ENCODE data around the gene BPIFA2.
"Not testable (repeated sequence)": the region's sequence is repeated elsewhere in the genome, so short reads cannot be mapped to it uniquely, and the experiment has no call there.

The BPIFA2 gene

GRCh38 chr20:33162313-33162712, 5.6 kb upstream of the BPIFA2 start:
- no peak for DNase-seq (ENCODE audit: low spot score)

GRCh38 chr20:33162753-33163152, 5.2 kb upstream of the BPIFA2 start:
- DNase-seq (ENCODE audit: low spot score) = peak; percentile 43

GRCh38 chr20:33163856-33164762, 3.9 kb upstream of the BPIFA2 start:
- DNase-seq (ENCODE audit: low spot score) = no peak

GRCh38 chr20:33164763-33165095, 3.2 kb upstream of the BPIFA2 start:
- DNase-seq (ENCODE audit: low spot score) = no peak

GRCh38 chr20:33165416-33166055, 2.4 kb upstream of the BPIFA2 start:
- DNase-seq (ENCODE audit: low spot score) = no peak

GRCh38 chr20:33166533-33167113, 1.3 kb upstream of the BPIFA2 start:
- DNase-seq (ENCODE audit: low spot score) = no peak

GRCh38 chr20:33169176-33169794, 1.3 kb downstream of the BPIFA2 start:
- peak; percentile 56 for DNase-seq (ENCODE audit: low spot score)

GRCh38 chr20:33172781-33173180, 4.8 kb downstream of the BPIFA2 start:
- no peak for DNase-seq (ENCODE audit: low spot score)

GRCh38 chr20:33175123-33175522, 7.2 kb downstream of the BPIFA2 start:
- no peak for DNase-seq (ENCODE audit: low spot score)

- no peak for DNase-seq (ENCODE audit: low spot score)
Observed at GRCh38 chr20:33176101-33176500, 8.1 kb downstream of the BPIFA2 start.

GRCh38 chr20:33177866-33178265, 9.9 kb downstream of the BPIFA2 start:
- DNase-seq (ENCODE audit: low spot score) = no peak

GRCh38 chr20:33178726-33179125, 10.8 kb downstream of the BPIFA2 start:
- no peak for DNase-seq (ENCODE audit: low spot score)

- no peak for DNase-seq (ENCODE audit: low spot score)
Observed at GRCh38 chr20:33180169-33180568, 12.2 kb downstream of the BPIFA2 start.

GRCh38 chr20:33181482-33182093, 13.6 kb downstream of the BPIFA2 start:
- DNase-seq (ENCODE audit: low spot score) = no peak

GRCh38 chr20:33183312-33183711, 15.4 kb downstream of the BPIFA2 start:
- peak; percentile 56 for DNase-seq (ENCODE audit: low spot score)

- not testable (repeated sequence) for DNase-seq (ENCODE audit: low spot score)
Observed at GRCh38 chr20:33185031-33185590, 17.2 kb downstream of the BPIFA2 start.

GRCh38 chr20:33187491-33187890, 19.5 kb downstream of the BPIFA2 start:
- DNase-seq (ENCODE audit: low spot score) = no peak

GRCh38 chr20:33188421-33188820, 20.5 kb downstream of the BPIFA2 start:
- no peak for DNase-seq (ENCODE audit: low spot score)

- no peak for DNase-seq (ENCODE audit: low spot score)
Observed at GRCh38 chr20:33191484-33191883, 23.5 kb downstream of the BPIFA2 start.

GRCh38 chr20:33191955-33192354, 24.0 kb downstream of the BPIFA2 start:
- DNase-seq (ENCODE audit: low spot score) = no peak

GRCh38 chr20:33192912-33193501, 25.0 kb downstream of the BPIFA2 start:
- DNase-seq (ENCODE audit: low spot score) = no peak

GRCh38 chr20:33199026-33199425, 31.1 kb downstream of the BPIFA2 start:
- no peak for DNase-seq (ENCODE audit: low spot score)
